ENCODE measurements around the gene TIMP2. TPM values are rescaled to one million over a fixed set of nuclear protein-coding genes. Genes with fewer than 3 reads are reported as not detected.

TIMP2 gene
- total RNA-seq, 1 experiment from 2014 or later, result 62.4 TPM

DNA sequence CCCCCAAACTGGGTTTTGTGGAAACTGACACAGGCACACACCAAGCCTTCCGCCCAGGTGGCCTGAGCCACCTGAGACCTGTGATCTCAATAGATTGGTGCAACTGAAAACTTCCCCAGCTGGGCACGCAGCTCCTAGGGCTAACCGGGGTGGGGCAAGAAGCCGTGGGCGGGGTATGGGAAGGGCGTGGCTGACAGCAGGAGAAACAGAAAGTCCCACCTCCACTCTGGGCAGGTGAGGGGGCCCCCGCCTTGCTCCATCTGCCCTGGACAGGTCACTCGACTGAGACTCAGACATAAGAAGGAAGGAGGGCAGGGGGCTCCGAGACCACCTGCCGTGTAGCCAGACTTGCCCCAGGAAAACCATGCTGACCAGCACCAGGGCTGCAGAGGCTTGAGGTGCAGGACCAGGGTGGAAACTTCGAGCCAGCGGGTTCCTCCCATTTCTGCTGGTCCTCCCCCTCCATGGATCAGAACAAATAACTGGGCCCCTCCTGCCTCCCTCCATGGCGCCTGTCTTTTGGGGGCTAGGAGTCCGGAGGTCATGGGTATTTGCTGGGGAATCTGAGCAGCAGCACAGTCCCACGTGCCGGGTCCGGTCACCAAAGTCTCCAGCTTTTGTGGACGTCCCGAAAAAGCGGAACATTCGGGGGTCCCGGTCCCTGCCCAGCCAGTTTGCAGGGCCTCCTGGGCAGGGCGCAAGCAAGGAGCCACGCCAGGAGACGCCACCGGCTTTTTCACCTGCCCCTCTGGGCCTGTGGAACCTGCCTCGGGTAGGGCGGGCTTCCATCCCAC lies 1.3 kb downstream of the TIMP2 start:
- ChIA-PET CTCF (no interaction called here), POLR2A (no interaction called here)
- H3K4me3 ChIP-seq (ENCODE audit: low read depth in 2 of 2, low read length in 2 of 2), result peak overlapping the region; percentile 50 to 65
- TF ChIP-seq TCF7L2 (IDR thresholded peaks at IDR 0.05; ENCODE audit: low read depth, low read length), result no peak
- TF ChIP-seq, protein P1, sequence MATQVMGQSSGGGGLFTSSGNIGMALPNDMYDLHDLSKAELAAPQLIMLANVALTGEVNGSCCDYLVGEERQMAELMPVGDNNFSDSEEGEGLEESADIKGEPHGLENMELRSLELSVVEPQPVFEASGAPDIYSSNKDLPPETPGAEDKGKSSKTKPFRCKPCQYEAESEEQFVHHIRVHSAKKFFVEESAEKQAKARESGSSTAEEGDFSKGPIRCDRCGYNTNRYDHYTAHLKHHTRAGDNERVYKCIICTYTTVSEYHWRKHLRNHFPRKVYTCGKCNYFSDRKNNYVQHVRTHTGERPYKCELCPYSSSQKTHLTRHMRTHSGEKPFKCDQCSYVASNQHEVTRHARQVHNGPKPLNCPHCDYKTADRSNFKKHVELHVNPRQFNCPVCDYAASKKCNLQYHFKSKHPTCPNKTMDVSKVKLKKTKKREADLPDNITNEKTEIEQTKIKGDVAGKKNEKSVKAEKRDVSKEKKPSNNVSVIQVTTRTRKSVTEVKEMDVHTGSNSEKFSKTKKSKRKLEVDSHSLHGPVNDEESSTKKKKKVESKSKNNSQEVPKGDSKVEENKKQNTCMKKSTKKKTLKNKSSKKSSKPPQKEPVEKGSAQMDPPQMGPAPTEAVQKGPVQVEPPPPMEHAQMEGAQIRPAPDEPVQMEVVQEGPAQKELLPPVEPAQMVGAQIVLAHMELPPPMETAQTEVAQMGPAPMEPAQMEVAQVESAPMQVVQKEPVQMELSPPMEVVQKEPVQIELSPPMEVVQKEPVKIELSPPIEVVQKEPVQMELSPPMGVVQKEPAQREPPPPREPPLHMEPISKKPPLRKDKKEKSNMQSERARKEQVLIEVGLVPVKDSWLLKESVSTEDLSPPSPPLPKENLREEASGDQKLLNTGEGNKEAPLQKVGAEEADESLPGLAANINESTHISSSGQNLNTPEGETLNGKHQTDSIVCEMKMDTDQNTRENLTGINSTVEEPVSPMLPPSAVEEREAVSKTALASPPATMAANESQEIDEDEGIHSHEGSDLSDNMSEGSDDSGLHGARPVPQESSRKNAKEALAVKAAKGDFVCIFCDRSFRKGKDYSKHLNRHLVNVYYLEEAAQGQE (IDR thresholded peaks at IDR 0.05; ENCODE audit: insufficient read depth in 1 of 2, low read depth in 2 of 2, low read length in 1 of 2), result no peak
- no peak for TF ChIP-seq SIN3A (IDR thresholded peaks at IDR 0.05; ENCODE audit: borderline replicate concordance, insufficient read depth, low read depth, low read length)
- TF ChIP-seq POLR2AphosphoS5 (IDR thresholded peaks at IDR 0.05; ENCODE audit: low read depth, low read length), result no peak
- no peak for TF ChIP-seq CTCF (IDR thresholded peaks at IDR 0.05)
- BruUV-seq (replicated peaks), result no TSS peak
- peak; percentile 67 for ATAC-seq
- in situ Hi-C loops (cut with HindIII; ENCODE audit: low pct_unique_long_range_greater_than_20kb, low sequenced_read_pairs), result no loop called here
- peaks cover 25% of the 10 kb centered on the region for H3K4me1 ChIP-seq (ENCODE audit: control insufficient read depth, insufficient read depth, low read length)
- H3K27ac ChIP-seq (ENCODE audit: low read length), result peak overlapping the region; percentile 36; the same call in 1 of the 2 replicates
- DNase-seq (ENCODE audit: low read depth, low spot score), result no peak
- H3K36me3 ChIP-seq (ENCODE audit: control insufficient read depth, insufficient read depth, low read length), result no peaks in the 10 kb centered on the region
- no peaks in the 10 kb centered on the region for H3K9me3 ChIP-seq (ENCODE audit: control insufficient read depth, insufficient read depth, low read depth, low read length)
- no peaks in the 10 kb centered on the region for H3K27me3 ChIP-seq (ENCODE audit: control insufficient read depth, insufficient read depth, low read length)
- intact Hi-C loops (cut with micrococcal nuclease; ENCODE audit: unreplicated experiment), result no loop called here

DNA sequence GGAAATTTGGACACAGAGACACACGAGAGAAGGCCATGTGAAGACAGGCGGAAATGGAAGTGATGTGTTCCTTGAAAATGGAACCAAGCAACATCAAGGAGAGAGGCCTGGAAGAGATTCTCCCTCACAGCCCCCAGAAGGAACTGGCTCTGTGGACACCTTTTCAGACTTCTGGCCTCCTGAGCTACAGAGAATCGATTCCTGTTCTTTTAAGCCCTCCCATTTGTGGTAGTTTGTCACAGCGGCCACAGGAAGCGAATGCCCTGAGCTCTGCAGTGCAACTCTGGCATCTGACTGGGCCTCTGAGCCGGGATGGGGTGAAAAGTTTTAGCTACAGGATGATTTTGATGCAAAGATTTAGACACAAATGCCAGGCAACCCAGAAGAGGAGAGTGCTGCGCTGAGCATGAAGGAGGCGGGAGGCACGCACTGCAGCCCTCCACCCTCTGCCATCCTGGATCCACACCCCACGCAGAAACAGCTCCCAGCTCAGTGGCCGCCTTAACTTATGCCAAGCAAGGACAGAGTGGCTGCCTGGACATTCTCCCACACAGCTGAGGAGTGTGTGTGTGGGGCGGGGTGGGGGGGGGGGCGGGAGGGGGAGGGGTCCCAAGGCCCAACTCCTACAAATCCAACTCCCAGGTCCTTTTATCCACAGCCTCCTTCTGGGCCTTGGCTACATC lies 2.2 kb downstream of the TIMP2 start:
- in situ Hi-C loops (cut with HindIII; ENCODE audit: low pct_unique_long_range_greater_than_20kb, low sequenced_read_pairs), result no loop called here

More for the DNA sequence above, 2.2 kb downstream of the TIMP2 start:
- BruUV-seq (replicated peaks), result no TSS peak
- Histone ChIP-seq H3K4me1 (ENCODE audit: control insufficient read depth, insufficient read depth, low read length) (peaks cover 25% of the 10 kb centered on the region), H3K27ac (ENCODE audit: low read length) (no peak overlapping the region), H3K4me3 (ENCODE audit: low read depth in 2 of 2, low read length in 2 of 2) (peak overlapping the region; percentile 50 to 65; a peak in 3 of 4 replicates), H3K36me3 (ENCODE audit: control insufficient read depth, insufficient read depth, low read length) (no peaks in the 10 kb centered on the region), H3K27me3 (ENCODE audit: control insufficient read depth, insufficient read depth, low read length) (no peaks in the 10 kb centered on the region), H3K9me3 (ENCODE audit: control insufficient read depth, insufficient read depth, low read depth, low read length) (no peaks in the 10 kb centered on the region)
- intact Hi-C loops (cut with micrococcal nuclease; ENCODE audit: unreplicated experiment), result no loop called here
- TF ChIP-seq TCF7L2 (IDR thresholded peaks at IDR 0.05; ENCODE audit: low read depth, low read length) (no peak), SIN3A (IDR thresholded peaks at IDR 0.05; ENCODE audit: borderline replicate concordance, insufficient read depth, low read depth, low read length) (no peak), CTCF (IDR thresholded peaks at IDR 0.05) (no peak), POLR2AphosphoS5 (IDR thresholded peaks at IDR 0.05; ENCODE audit: low read depth, low read length) (no peak)
- TF ChIP-seq, protein P1 (IDR thresholded peaks at IDR 0.05; ENCODE audit: insufficient read depth in 1 of 2, low read depth in 2 of 2, low read length in 1 of 2), result no peak
- ATAC-seq (no peak), DNase-seq (ENCODE audit: low read depth, low spot score) (no peak)
- CTCF ChIA-PET, result no interaction called here
- POLR2A ChIA-PET, result no interaction called here
